Fibroblast of mammary gland (primary cell): ENCODE measurements around the gene LAGE3.
A peak's percentile ranks its signal among the peaks of the same experiment; 100 is the strongest.

ENCODE experiments used
- DNase-seq: peaks from one replicate; pipeline ENCODE4 v3.0.0-alpha.2; 2010; ENCODE audit warnings: low read depth
- H3K4me3 ChIP-seq: 2 replicates; pipeline ENCODE4 v1.5.1; 2011; ENCODE audit warnings: low read depth, mild to moderate bottlenecking, low read length, moderate library complexity; ENCODE audit not compliant: control insufficient read depth
- TF ChIP-seq, protein P1 (sequence below): conservative IDR thresholded peaks from 2 replicates; pipeline ENCODE4 v1.5.1; 2011; ENCODE audit warnings: low read depth, low read length, inconsistent platforms; ENCODE audit not compliant: control insufficient read depth, insufficient read depth

LAGE3 gene

DNA sequence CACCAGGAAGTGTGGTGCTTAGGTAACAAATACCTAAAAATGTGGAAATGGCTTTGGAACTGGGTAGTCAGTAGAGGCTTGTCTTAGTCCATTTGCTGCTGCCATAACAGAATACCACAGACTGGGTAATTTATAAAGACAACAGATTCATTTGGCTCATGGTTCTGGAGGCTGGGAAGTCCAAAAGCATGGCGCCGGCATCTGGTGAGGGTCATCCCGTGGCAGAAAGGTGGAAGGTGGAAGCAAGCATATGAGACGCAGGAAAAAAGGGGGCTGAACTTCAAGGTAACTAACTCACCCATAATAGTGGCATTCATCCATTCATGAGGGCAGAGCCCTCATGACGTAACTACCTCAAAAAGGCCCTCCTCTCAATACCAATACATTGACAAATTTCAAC, 30.4 kb upstream of the LAGE3 start:
- no peak overlapping the region for H3K4me3 ChIP-seq
- TF ChIP-seq, protein P1, sequence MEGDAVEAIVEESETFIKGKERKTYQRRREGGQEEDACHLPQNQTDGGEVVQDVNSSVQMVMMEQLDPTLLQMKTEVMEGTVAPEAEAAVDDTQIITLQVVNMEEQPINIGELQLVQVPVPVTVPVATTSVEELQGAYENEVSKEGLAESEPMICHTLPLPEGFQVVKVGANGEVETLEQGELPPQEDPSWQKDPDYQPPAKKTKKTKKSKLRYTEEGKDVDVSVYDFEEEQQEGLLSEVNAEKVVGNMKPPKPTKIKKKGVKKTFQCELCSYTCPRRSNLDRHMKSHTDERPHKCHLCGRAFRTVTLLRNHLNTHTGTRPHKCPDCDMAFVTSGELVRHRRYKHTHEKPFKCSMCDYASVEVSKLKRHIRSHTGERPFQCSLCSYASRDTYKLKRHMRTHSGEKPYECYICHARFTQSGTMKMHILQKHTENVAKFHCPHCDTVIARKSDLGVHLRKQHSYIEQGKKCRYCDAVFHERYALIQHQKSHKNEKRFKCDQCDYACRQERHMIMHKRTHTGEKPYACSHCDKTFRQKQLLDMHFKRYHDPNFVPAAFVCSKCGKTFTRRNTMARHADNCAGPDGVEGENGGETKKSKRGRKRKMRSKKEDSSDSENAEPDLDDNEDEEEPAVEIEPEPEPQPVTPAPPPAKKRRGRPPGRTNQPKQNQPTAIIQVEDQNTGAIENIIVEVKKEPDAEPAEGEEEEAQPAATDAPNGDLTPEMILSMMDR, result no peak

DNA sequence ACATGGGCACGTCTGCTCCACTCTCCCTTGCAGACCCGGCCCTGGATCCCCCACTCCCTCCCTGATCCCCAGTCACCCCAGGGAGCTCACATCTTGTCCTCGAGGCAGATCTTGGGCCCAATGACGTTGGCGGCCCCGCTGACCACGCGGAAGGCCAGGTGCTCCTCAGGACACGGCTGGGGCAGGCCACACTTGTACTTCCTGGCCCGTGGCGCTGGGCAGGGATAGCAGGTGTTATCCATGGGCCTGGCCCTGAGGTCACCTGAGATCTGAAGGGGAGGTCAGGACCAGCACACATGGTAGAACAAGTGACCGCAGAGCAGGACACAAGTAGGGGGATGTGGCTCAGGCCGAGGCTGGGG, 29.3 kb upstream of the LAGE3 start:
- no peak for DNase-seq
- TF ChIP-seq, protein P1, result no peak
- H3K4me3 ChIP-seq, result no peak overlapping the region

More for the DNA sequence above, 30.4 kb upstream of the LAGE3 start:
- DNase-seq, result no peak

DNA sequence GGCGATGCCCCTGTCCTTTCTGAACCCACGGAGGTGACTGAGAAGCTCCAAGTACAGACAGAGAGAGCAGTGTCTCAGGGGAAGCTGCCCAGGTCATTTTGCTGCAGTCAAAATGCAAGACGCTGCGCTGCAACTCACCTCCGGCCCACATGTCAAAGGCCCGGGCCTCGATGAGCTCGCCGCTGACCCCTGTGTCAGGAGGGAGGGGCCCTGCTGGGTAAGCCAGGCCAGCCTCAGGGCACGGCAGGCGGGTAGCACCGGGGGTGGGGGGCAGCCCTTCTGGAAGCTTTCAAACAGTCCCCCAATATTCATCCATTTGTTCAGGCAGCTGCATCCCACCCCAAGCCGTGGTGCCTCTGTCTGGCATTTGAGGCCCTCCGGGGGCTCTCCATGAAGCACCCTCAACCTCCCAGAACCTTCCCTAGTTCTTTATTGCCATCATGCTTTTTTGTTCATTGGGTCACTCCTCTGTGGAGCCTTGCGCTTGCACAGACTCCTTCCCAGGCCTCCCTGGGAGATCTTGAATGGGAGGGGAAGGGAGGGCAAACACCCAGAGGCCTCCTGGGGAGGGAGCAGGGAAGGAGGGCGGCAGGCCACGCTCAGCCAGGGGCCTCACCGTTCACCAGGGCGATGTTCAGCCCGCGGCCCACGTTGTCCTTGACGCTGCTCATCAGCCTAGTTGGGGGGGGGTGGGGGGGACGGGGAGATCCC, 28.7 kb upstream of the LAGE3 start:
- DNase-seq, result no peak
- TF ChIP-seq, protein P1, result no peak
- H3K4me3 ChIP-seq, result no peak overlapping the region

DNA sequence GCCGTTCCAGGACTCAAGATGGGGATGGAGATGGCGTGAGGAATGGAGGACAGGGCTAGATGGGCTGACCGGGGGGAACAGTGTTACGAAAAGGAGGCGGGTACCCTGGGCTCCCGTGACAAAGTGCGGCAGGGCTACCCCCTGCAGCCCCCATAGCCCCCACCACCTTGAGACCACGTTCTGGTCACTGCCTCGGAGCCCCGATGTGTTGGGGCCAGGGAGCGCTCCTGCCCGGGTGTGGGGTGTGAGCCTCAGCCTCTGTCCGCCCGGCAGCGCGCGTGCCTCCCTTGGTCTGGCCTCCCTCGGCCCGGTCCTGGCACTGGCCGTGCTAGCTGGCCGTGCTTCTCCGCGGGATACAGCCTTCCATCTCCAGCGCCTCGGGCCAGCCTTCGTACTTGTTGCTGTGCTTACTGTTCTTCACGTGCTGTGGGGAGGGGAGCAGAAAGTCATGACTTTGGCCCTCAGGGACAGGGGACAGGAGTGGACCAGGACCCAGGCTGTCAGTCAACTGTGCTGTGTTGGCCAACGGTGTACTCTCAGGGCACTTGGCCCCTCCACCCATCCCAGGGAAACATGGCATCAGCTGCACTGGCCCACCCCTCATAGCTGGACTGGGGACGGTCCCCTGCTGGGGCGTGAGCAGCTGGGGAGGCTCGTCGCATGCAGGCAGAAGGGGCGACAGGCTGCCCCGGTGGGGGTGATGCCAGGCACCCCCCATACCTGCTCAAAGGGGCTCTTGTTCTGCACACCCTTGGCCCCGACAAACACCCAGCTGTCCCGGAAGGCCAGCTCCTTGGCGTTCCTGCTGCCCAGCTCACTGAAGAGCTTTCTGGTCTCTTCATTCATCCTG, 27.6 kb upstream of the LAGE3 start:
- TF ChIP-seq, protein P1, result no peak
- no peak for DNase-seq
- no peak overlapping the region for H3K4me3 ChIP-seq

DNA sequence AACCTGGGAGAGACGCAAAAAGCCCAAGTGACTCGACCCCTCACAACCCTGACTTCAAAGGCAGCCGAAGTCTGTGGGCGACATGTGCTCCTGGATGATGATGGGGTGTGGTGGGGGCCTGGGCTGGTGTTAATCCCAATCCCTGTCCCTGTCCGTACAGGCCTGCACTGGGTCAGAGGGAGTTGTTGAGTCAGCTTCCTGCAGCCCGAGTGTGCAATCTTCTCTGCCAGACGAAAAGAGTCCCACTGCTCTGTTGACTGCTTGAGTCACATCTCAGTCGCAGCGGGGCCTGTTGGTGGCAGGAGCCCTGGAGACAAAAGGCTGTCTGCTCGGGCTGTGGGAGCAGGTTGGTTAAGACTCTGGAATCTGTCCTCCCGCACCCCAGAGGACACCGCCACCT, 26.7 kb upstream of the LAGE3 start:
- no peak overlapping the region for H3K4me3 ChIP-seq

DNA sequence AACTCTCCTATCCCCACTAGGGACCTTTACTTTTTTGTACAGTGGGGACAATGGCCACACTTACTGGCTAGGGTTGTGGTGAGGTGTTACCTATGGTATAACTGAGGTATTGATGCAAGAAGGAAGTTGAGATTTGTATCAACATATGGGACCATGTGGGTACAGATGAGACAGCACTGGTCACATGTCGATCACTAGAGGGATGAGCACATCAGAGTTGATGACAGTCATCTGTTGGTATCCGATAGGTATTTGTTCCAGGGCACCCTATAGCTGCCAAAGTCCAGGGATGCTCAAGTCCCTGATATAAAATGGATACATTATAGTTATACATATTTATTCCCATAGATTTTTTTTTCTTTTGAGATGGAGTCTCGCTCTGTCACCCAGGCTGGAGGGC, 23.9 kb upstream of the LAGE3 start:
- no peak overlapping the region for H3K4me3 ChIP-seq
- TF ChIP-seq, protein P1, result no peak
- no peak for DNase-seq

More for the DNA sequence above, 26.7 kb upstream of the LAGE3 start:
- DNase-seq, result peak; percentile 68
- TF ChIP-seq, protein P1, result no peak
